ENCODE measurements around the gene FAM47E.

GRCh38 chr4:76265631-76266218 is 14.2 kb downstream of the FAM47E start:
- TF ChIP-seq, protein P1, sequence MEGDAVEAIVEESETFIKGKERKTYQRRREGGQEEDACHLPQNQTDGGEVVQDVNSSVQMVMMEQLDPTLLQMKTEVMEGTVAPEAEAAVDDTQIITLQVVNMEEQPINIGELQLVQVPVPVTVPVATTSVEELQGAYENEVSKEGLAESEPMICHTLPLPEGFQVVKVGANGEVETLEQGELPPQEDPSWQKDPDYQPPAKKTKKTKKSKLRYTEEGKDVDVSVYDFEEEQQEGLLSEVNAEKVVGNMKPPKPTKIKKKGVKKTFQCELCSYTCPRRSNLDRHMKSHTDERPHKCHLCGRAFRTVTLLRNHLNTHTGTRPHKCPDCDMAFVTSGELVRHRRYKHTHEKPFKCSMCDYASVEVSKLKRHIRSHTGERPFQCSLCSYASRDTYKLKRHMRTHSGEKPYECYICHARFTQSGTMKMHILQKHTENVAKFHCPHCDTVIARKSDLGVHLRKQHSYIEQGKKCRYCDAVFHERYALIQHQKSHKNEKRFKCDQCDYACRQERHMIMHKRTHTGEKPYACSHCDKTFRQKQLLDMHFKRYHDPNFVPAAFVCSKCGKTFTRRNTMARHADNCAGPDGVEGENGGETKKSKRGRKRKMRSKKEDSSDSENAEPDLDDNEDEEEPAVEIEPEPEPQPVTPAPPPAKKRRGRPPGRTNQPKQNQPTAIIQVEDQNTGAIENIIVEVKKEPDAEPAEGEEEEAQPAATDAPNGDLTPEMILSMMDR (IDR thresholded peaks at IDR 0.05): no peak
- TF ChIP-seq POLR2AphosphoS5 (IDR thresholded peaks at IDR 0.05; ENCODE audit: insufficient read depth in 1 of 2, low read depth in 1 of 2): no peak
